DMS114 treated with DMSO at 0.1 percent for 48 hours (cell line): ENCODE results near the gene PPP1R3C.

Source experiments
- DNase-seq: peaks from one replicate; lab custom pipeline; 2025; ENCODE audit not compliant: unreplicated experiment; lab: John Stamatoyannopoulos, UW

The PPP1R3C gene

GRCh38 chr10:91632671-91633550 lies at the start of gene PPP1R3C:
PPP1R3C (minus strand) TSS chr10:91633071; CDS start chr10:91632969, 102 bp downstream.
- peak; percentile 77 for DNase-seq

GRCh38 chr10:91681361-91682276 lies 48.7 kb upstream of the PPP1R3C start:
- DNase-seq = no peak

- DNase-seq = no peak
Measured at GRCh38 chr10:91680487-91680886, 47.6 kb upstream of the PPP1R3C start.

GRCh38 chr10:91679296-91679695 lies 46.4 kb upstream of the PPP1R3C start:
- no peak for DNase-seq

- DNase-seq = no peak
Measured at GRCh38 chr10:91677911-91678310, 45.0 kb upstream of the PPP1R3C start.

- no peak for DNase-seq
Measured at GRCh38 chr10:91672021-91672608, 39.2 kb upstream of the PPP1R3C start.

- DNase-seq = no peak
Measured at GRCh38 chr10:91668913-91669312, 36.0 kb upstream of the PPP1R3C start.

- no peak for DNase-seq
Measured at GRCh38 chr10:91665842-91666241, 33.0 kb upstream of the PPP1R3C start.

- no peak for DNase-seq
Measured at GRCh38 chr10:91664426-91664825, 31.6 kb upstream of the PPP1R3C start.

GRCh38 chr10:91662993-91663392 lies 30.1 kb upstream of the PPP1R3C start:
- no peak for DNase-seq

GRCh38 chr10:91653219-91653870 lies 20.5 kb upstream of the PPP1R3C start:
- DNase-seq = no peak

- DNase-seq = no peak
Measured at GRCh38 chr10:91652364-91652763, 19.5 kb upstream of the PPP1R3C start.

GRCh38 chr10:91643700-91644099 lies 10.8 kb upstream of the PPP1R3C start:
- no peak for DNase-seq

- DNase-seq = no peak
Measured at GRCh38 chr10:91642831-91643692, 10.2 kb upstream of the PPP1R3C start.

GRCh38 chr10:91636892-91637291 lies 4.0 kb upstream of the PPP1R3C start:
- no peak for DNase-seq

- DNase-seq = peak; percentile 69
Measured at GRCh38 chr10:91635401-91636400, 2.8 kb upstream of the PPP1R3C start.

GRCh38 chr10:91634898-91635297 lies 2.0 kb upstream of the PPP1R3C start:
- no peak for DNase-seq

- DNase-seq = no peak
Measured at GRCh38 chr10:91634246-91634645, 1.4 kb upstream of the PPP1R3C start.

- no peak for DNase-seq
Measured at GRCh38 chr10:91630625-91631024, 2.2 kb downstream of the PPP1R3C start.
